Loucy (cell line): ENCODE measurements around the gene SCGB1D2.

Source experiments
- EZH2phosphoT487 ChIP-seq: fragments of 200-600 bp; IDR thresholded peaks from 2 replicates; pipeline ENCODE4 v1.6.1; 2018; ENCODE audit warnings: antibody characterized with exemption, mild to moderate bottlenecking, moderate library complexity, borderline replicate concordance
- TF ChIP-seq, protein P1 (sequence below): fragments of 200-600 bp; sonication (generic); conservative IDR thresholded peaks from 2 replicates; pipeline ENCODE4 v1.5.1; 2014; ENCODE audit warnings: mild to moderate bottlenecking, antibody characterized with exemption, low read length

DNA sequence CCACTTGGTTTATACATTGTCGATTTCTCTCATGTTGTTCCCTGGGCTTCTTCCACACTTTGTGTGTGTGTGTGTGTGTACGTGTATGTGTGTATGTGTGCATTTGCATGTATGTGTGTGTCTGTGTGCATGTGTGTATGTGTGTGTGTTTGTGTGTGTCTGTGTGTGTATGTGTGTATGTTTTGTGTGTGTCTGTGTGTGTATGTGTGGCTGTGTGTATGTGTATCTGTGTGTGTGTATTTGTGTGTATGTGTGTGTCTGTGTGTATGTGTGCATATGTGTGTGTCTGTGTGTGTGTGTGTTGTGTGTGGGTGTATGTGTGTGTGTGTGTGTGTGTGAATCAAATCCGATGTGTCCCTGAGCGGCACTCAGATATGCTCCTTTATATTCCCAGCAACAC, 4.5 kb upstream of the SCGB1D2 start:
- no peak for TF ChIP-seq EZH2phosphoT487
- TF ChIP-seq, protein P1, sequence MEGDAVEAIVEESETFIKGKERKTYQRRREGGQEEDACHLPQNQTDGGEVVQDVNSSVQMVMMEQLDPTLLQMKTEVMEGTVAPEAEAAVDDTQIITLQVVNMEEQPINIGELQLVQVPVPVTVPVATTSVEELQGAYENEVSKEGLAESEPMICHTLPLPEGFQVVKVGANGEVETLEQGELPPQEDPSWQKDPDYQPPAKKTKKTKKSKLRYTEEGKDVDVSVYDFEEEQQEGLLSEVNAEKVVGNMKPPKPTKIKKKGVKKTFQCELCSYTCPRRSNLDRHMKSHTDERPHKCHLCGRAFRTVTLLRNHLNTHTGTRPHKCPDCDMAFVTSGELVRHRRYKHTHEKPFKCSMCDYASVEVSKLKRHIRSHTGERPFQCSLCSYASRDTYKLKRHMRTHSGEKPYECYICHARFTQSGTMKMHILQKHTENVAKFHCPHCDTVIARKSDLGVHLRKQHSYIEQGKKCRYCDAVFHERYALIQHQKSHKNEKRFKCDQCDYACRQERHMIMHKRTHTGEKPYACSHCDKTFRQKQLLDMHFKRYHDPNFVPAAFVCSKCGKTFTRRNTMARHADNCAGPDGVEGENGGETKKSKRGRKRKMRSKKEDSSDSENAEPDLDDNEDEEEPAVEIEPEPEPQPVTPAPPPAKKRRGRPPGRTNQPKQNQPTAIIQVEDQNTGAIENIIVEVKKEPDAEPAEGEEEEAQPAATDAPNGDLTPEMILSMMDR, result no peak
